Stimulated activated CD4-positive, alpha-beta T cell treated with anti-CD3 and anti-CD28 coated beads, Interleukin-2, amount 100 ng/mL, for 4 hours (primary cell): ENCODE data around the gene DIAPH2.
"Not testable (repeated sequence)": the region's sequence is repeated elsewhere in the genome, so short reads cannot be mapped to it uniquely, and the experiment has no call there.

Source experiments
- DNase-seq: peaks from one replicate; pipeline ENCODE4 v3.0.0-alpha.2; 2020; ENCODE audit warnings: low read depth

DIAPH2 gene

GRCh38 chrX:96719161-96719875 lies 34.7 kb downstream of the DIAPH2 start:
- no peak for DNase-seq

- DNase-seq, result no peak
Measured at GRCh38 chrX:96721354-96721753, 36.7 kb downstream of the DIAPH2 start.

- DNase-seq, result no peak
Measured at GRCh38 chrX:96722781-96723180, 38.1 kb downstream of the DIAPH2 start.

GRCh38 chrX:96729053-96729452 lies 44.4 kb downstream of the DIAPH2 start:
- no peak for DNase-seq

- no peak for DNase-seq
Measured at GRCh38 chrX:96729868-96730643, 45.4 kb downstream of the DIAPH2 start.

GRCh38 chrX:96731000-96731399 lies 46.4 kb downstream of the DIAPH2 start:
- not testable (repeated sequence) for DNase-seq

GRCh38 chrX:96743367-96744073 lies 58.9 kb downstream of the DIAPH2 start:
- no peak for DNase-seq

- DNase-seq, result no peak
Measured at GRCh38 chrX:96752781-96753180, 68.1 kb downstream of the DIAPH2 start.

- DNase-seq, result no peak
Measured at GRCh38 chrX:96753230-96753629, 68.6 kb downstream of the DIAPH2 start.

GRCh38 chrX:96756491-96756890 lies 71.8 kb downstream of the DIAPH2 start:
- no peak for DNase-seq

- DNase-seq, result no peak
Measured at GRCh38 chrX:96761566-96761965, 76.9 kb downstream of the DIAPH2 start.

- DNase-seq, result no peak
Measured at GRCh38 chrX:96763608-96764007, 79.0 kb downstream of the DIAPH2 start.

- no peak for DNase-seq
Measured at GRCh38 chrX:96764864-96765263, 80.2 kb downstream of the DIAPH2 start.

- DNase-seq, result no peak
Measured at GRCh38 chrX:96770315-96770714, 85.7 kb downstream of the DIAPH2 start.

GRCh38 chrX:96771486-96771885 lies 86.8 kb downstream of the DIAPH2 start:
- no peak for DNase-seq

GRCh38 chrX:96774116-96774515 lies 89.5 kb downstream of the DIAPH2 start:
- no peak for DNase-seq

- no peak for DNase-seq
Measured at GRCh38 chrX:96776966-96777365, 92.3 kb downstream of the DIAPH2 start.

- DNase-seq, result no peak
Measured at GRCh38 chrX:96791559-96791958, 106.9 kb downstream of the DIAPH2 start.

GRCh38 chrX:96792047-96792446 lies 107.4 kb downstream of the DIAPH2 start:
- DNase-seq, result no peak

GRCh38 chrX:96798982-96799381 lies 114.3 kb downstream of the DIAPH2 start:
- DNase-seq, result no peak

- DNase-seq, result no peak
Measured at GRCh38 chrX:96807318-96807717, 122.7 kb downstream of the DIAPH2 start.

- DNase-seq, result no peak
Measured at GRCh38 chrX:96820935-96821334, 136.3 kb downstream of the DIAPH2 start.

- no peak for DNase-seq
Measured at GRCh38 chrX:96824166-96824565, 139.5 kb downstream of the DIAPH2 start.
